HG02981 (cell line): ENCODE measurements around the gene VWA3A.
"Not testable (repeated sequence)": the region's sequence is repeated elsewhere in the genome, so short reads cannot be mapped to it uniquely, and the experiment has no call there.

Experiments
- ATAC-seq: cut with Tn5 transposase; IDR thresholded peaks from one replicate; pipeline ENCODE4 v1.9.1; 2021; ENCODE audit warnings: mild to moderate bottlenecking, moderate library complexity; ENCODE audit not compliant: unreplicated experiment

Gene VWA3A

GRCh38 chr16:22181843-22182242 lies 89.5 kb downstream of the VWA3A start:
- no peak for ATAC-seq

GRCh38 chr16:22183335-22183734 lies 91.0 kb downstream of the VWA3A start:
- no peak for ATAC-seq

GRCh38 chr16:22183901-22184614 lies 91.7 kb downstream of the VWA3A start:
- no peak for ATAC-seq

GRCh38 chr16:22184615-22184968 lies 92.3 kb downstream of the VWA3A start:
- ATAC-seq: no peak

- ATAC-seq: no peak
Measured at GRCh38 chr16:22186517-22186916, 94.2 kb downstream of the VWA3A start.

GRCh38 chr16:22188267-22188594 lies 95.9 kb downstream of the VWA3A start:
- ATAC-seq: no peak

- ATAC-seq: no peak
Measured at GRCh38 chr16:22188595-22189442, 96.5 kb downstream of the VWA3A start.

- ATAC-seq: no peak
Measured at GRCh38 chr16:22189473-22190080, 97.2 kb downstream of the VWA3A start.

GRCh38 chr16:22190081-22190775 lies 97.9 kb downstream of the VWA3A start:
- peak; percentile 55 for ATAC-seq

- ATAC-seq: peak; percentile 43
Measured at GRCh38 chr16:22190776-22191531, 98.6 kb downstream of the VWA3A start.

GRCh38 chr16:22191532-22192260 lies 99.4 kb downstream of the VWA3A start:
- ATAC-seq: no peak

GRCh38 chr16:22192261-22193062 lies 100.1 kb downstream of the VWA3A start:
- peak; percentile 21 for ATAC-seq

- ATAC-seq: no peak
Measured at GRCh38 chr16:22193063-22193411, 100.7 kb downstream of the VWA3A start.

GRCh38 chr16:22194707-22195444 lies 102.5 kb downstream of the VWA3A start:
- no peak for ATAC-seq

- no peak for ATAC-seq
Measured at GRCh38 chr16:22195445-22195694, 103.0 kb downstream of the VWA3A start.

GRCh38 chr16:22195695-22196558 lies 103.6 kb downstream of the VWA3A start:
- no peak for ATAC-seq

GRCh38 chr16:22196559-22197168 lies 104.3 kb downstream of the VWA3A start:
- ATAC-seq: not testable (repeated sequence)
